NCI-H446 treated with DMSO at 0.1 percent for 48 hours (cell line): ENCODE data around the gene HHAT.

ENCODE experiments used
- DNase-seq: peaks from one replicate; lab custom pipeline; 2025; lab: John Stamatoyannopoulos, UW

The HHAT gene

DNA sequence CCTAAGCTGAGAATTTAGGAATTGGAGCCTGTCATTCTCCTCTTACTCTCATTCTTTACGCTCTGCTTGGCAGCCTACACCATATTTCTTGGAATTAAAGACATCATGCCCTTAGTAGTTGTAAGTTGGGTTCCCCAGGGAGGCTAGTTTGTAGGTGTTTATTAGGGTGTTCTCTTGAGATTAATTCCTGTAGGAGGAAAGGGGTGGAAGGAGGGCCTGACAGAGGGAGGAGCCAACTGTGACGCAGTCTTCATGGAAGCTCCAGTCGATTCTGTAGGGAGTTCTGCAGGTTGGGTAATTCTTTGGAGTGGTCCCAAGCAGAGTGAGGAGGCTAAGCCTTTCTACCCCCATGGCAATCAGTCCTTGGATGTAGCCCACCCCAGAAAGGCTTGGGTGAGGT, 111.4 kb downstream of the HHAT start:
- DNase-seq = no peak

DNA sequence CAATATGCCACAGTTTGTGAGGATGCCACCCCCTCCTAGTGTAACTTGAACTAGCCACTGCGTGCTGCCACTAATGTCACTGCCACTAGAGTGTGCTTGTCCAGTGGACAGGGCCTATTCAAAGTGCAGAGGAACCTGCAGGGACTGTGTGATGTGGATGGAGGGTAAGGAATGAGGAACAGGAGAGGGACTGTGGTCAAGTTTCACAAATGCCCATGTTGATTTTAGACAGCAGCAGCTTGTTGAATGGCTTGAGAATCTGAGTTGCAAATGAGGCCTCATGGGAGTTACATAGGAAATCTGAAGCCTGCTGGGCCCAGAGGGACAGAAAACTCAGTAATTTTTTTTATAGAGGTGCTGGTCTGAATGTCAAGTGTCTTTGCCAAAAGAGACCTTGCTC, 112.3 kb downstream of the HHAT start:
- no peak for DNase-seq

DNA sequence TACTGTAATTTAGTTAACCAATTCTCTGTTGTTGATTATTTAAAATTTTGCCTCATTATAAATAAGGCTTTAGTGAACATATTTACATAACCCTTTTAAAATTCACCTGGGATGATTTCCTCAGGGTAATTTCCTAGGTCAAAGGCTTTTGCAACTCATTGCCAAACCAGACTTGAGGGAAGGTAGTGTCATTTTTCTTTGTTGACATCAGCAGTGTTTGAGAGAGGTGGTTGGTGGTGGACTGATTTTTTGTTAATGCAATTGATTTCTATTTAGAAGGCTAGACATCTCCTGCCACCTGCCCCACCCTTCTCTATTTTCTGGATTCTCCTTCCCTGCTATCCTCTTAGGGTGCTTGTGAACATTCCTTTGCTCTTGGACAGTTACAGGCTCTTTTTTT, 116.8 kb downstream of the HHAT start:
- DNase-seq = no peak

DNA sequence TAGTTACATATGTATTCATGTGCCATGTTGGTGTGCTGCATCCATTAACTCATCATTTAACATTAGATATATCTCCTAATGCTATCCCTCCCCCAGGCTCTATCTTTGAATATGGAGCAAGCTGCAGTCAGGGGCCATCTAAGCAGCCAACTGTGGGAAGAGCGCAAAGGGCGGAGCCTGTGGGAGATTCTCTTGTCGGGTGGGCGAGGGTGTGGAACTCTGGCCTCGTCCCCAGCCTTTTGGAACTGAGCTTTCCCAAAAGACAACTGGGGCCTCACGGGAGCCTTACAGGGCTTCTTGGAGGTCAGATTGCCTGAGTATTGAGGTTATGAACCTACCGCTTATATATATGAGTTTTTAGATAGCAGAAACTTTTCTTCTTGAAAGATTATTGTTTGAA, 117.2 kb downstream of the HHAT start:
- no peak for DNase-seq

DNA sequence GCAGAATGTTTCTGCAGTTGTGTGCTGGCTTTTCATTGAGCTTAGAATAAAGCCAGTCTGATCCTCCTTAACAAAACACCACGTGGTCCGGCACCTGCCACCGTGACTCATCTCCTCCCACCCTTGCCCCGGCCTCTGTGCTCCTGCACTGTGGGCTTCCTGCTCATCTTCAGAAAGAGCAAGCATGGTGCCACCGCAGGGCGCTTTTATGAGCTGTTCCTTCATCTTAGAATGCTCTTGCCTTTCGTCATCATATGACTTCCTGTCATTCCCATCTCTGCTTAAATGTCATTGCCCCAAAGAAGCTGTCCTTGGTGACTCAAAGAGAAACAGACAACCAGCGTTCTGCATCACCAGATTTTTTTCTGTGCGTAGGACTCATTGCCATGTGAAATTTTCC, 117.8 kb downstream of the HHAT start:
- DNase-seq = no peak

DNA sequence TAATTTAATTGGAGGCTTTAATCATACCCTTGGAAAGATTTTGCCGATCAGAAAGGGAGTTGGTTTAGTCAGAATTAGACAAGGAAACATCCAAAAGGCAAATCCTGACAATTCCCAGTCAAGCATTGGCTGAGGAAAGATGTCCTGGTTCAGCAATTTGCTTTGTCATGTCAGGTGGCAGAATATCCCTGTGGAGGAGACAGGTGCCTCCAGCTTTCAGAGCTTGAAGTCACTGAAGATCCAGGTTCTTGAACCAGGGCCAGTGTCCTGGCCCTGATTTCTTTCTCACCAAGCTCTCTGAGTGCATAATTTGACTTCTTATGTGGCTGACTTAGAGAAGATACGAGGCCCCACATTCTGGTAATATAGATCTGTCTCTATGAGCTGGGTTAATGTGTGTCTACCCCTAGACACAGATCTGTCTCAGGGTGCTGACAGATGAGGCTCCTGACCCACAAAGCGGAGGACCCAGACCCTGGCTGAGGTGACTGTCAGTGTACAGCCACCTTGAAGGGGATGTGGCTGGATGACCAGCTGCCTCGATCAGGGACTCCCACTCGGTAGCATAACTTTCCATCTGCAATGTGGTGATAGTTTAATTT, 118.9 kb downstream of the HHAT start:
- DNase-seq = no peak

DNA sequence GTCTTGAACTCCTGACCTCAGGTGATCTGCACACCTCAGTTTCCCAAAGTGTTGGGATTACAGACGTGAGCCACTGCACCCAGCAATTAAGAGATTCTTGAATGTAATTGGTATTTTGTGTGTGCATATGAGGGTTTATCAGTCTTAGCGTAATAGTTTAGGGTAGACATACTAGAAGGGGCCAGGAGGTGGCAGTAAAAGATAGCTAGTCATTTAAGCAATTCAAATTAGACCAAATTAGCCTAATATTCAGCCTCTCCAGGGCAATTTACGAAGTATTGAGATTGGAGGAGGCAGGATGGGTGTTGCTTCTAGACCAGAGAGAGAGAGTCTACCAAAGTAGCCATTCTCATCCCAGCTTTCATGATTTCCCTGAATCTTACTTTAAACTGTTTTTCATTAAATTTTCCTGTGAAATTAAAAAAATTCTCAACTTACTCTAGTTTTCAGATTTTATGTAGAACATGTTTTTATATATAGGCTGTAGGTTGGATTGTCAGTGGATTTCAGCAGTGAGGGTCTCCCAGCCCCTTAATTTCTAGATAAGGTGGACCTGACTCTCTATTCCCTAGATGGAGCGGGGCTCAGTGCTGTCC, 119.7 kb downstream of the HHAT start:
- peak; percentile 42 for DNase-seq

DNA sequence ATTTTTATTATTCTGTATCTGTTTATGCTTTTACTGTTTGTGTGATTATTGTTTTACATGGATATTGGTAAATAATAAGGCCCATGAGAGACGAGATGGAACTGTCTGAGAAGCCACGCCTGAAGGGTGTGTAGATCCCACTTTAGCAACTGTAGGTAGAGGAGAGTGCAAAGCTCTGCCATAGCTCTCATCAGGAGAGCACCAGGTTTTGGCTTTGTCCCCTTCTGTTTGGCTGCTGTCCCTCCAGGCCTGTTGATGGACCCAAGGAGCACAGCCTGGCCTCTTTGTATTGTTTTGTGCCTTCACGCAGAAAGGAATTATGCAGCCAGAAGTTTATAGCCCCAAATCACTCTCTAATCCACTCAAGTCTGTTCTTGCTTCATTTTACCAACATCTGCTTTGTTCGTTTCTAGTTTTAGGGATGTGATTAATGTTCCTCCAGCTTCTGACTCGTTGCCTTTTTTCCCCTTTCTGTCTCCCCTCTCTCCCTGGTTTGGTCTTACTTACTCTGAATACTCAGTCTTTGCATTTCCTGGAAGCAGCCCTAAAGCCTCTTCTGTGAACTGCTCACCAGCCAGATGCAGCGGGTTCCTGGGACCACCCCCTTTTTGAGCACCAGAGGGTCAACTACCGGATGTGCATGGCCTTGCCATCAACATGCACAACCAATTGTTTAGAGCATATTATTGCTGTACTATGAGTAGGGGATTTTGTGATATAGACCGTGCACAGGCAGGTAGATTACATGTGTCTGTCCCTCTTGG, 127.3 kb downstream of the HHAT start:
- DNase-seq = no peak

DNA sequence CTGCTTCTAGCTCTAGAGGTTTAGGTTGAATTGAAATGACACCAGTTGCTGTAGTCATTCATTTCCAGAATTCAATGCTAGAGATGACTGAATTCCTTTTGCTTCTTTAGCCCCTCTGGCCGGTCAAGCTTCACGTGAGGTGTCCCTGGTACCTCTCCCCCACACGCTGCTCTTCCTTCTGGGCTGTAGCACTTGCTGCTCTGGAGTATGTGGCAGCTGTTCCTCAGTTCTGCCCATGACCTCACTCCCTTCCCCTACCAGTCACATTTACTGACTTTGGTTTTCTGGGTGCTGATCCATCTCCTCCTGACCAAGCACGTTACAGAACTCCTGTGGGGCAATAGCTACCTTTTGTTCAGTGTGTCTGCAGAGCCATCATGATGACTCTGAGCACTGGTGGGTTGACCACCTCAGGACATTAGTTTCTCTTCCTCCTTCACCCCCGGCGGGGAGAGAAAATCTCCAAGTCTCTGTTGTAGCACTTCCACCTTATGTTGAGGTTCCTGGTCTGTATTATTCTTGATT, 128.1 kb downstream of the HHAT start:
- DNase-seq = no peak

DNA sequence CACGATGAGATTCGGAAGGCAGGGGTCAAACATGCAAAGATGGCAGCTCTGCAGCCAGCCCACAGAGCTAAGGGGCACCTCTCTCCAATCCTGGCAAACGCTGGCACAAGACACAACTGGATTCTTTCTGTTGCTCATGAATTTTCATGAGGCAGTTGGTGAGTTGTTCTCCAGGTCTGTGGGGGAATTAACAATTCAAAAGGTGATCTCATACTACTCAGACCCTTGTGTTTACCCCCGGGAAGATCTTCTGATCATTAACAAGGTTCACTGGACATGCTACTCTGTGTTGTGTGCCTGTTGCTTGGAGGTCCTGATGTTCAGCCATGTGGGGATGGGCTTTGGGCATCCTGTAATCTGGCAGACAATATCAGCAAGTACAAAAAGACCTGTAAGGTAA, 128.9 kb downstream of the HHAT start:
- no peak for DNase-seq

DNA sequence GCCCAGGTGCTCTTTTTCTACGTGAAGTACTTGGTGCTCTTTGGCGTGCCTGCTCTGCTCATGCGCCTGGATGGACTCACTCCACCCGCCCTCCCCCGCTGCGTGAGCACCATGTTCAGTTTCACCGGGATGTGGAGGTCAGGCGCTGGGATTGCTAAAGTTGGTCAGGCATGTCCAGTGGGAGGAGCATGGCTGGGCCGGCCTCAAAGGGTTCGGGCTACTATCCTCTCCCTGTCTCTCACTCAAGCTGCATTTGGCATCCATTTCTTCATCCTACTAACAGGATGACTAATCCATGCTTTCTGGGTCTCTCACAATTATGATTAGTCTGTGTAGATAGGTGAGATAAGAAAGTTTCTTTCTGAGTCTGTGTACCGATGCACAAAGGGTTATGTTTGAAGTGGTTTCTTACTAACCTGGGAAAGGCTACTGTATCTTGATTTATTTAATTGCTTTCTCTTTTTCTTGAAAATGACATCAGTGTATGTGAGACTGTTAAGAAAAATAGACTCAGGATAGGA, 135.9 kb downstream of the HHAT start:
- no peak for DNase-seq

DNA sequence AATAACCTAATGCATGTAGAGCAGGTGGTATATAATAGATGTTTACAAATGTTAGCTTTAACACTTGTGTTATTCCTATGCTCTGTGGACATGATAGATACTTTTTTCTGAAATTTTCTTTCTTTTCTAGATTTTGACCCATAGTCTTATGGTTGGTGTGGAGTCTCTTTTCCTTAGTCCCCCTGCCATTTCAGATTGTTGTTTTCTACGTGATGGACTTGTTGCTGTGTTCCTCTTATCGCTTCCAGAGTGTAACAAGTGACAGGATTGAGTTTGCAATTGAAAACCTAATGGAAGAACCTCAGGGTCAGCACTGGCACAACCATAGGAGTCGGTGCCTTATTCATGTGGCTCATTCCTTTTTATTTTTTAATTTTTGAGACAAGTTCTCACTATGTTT, 136.4 kb downstream of the HHAT start:
- DNase-seq = no peak

DNA sequence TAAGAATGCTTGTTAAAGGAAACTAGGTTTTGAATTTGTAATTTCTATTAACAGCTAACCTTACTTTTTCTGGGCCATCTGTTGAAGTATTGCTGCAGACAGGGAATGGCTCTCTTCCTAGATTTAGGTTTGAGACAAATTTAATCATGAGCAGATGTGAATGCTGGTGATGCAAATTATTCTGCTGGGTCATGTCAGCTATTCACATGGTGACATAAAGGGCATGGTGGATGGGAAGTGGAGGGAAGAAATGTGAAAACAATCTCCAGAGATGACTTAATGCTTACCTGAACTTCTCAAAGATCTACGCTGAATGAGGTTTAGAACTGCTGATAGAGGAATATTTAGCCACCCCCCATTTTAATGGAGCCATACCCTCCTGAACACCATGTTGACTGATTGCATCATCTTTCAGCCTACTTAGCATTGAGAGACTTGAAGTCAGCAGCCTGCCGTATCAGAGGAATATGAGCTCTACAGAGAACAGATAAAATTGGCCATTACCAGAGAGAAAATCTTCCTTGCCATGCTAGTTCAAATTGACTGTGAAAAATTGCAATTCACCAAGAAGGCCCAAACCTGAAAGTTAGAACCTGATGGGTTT, 138.8 kb downstream of the HHAT start:
- no peak for DNase-seq

DNA sequence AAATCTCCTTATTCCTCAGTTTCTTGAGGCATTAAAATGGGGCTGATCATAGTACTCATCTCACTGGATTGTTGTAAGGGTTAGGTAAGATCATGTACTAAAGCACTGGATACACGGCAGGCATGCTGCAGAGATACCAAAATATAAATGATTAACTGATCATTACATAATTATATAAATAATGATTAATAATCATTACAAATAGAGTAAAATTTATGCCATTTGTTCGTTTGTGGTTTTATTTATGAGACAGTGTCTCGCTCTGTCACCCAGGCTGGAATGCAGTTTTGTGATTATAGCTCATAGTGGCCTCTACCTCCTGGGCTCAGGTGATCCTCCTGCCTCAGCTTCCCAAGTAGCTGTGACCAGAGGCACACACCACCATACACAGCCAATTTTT, 140.7 kb downstream of the HHAT start:
- DNase-seq = no peak

DNA sequence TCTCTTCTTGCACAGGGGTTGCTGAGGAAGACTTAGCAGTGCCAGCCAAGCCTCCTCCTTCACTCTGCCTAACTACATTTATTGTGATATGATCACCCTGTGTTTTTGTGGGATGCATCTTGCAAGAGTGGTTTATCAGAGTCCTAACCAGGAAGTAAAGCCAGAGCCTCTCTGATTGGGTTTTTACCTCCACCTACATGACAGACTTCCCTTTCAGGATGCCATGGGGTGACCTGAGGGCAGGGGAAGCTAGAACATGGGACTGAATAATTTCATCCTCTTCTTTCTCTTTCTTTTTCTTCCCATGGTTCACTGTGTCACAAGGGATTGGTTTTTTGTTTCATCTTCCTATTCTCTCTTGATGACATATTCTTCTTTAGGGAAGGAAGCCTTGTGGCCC, 146.6 kb downstream of the HHAT start:
- no peak for DNase-seq

DNA sequence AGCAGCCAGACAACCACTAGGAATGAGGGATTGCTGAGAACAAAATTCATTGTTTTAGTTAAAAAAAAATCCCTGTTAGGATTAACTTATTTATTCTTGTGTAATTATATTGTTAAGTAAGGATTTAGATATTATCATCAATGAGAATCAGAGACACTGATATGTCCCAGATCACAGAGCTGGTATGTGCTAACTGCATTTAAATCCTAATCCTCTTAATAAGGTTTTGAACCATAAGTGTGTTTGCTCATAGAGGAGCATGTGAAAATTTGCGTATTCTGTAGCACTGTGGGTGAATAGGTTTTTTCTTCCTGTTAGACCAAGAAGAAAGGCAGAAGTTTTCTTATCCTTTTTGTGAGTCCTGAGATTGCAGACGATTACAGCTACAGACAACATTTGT, 147.1 kb downstream of the HHAT start:
- no peak for DNase-seq

DNA sequence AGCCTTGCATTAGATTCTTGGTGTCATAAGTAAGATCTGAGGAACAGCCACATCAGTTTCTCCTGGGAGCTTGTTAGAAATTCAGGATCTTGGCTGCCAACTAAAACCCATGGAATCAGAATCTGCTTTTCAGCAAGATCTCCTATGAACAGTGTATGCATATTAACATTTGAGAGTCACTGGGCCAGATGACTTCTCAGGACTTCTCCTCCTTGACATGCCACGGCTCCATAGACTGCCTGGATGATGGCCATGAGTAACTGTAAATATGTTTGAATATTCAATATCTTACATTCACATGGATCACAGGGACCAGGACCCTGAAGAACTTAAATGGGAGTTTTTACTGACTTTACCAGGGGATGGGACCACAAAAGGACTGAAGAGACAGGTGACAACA, 148.0 kb downstream of the HHAT start:
- no peak for DNase-seq

DNA sequence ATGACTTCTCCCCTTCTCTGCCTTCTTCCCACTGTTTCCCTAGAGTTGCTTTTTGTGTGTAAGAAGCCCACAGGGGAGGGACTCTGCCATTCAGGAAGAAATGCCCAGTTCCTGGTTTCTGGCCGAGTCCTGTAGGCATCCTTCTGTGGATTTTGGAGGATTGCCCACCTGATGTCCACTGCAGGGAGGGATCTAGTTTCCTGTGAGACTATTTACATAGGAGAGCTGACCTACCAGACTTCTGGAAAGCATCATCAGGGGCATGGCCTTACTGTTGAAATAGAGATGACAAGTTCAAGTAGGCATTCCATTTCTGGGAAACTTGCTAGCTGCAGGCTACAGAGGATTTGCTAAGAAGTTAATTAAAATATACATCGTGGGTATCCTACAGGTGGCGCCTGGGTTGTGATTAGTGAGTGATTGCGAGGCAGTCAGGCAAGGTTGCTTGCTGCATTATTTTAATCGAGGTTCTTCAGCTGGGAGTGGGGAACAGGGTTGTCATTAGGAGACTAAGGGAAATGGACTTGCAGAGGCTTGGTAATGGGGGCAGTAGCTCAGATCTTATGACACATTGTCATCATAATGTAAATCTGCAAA, 148.7 kb downstream of the HHAT start:
- DNase-seq = no peak

DNA sequence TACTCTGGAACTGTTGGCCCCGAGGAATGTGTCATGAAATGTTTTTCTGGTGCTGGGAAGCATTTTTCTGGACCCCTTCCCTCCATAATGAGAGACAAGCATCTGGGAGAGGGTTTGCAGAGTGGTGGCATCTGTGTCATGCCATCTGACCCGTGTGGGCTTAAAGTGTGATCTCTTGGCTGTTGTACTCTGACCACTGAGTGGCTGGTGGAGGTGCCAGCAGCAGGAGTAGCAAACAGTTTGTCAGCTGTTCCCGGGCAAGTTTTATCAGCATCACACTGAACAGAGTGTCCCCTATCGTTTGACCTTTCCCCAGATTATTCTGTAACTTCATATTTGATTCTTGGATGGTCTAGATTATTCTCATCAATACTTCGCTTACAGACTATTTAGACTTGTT, 150.1 kb downstream of the HHAT start:
- DNase-seq = no peak

DNA sequence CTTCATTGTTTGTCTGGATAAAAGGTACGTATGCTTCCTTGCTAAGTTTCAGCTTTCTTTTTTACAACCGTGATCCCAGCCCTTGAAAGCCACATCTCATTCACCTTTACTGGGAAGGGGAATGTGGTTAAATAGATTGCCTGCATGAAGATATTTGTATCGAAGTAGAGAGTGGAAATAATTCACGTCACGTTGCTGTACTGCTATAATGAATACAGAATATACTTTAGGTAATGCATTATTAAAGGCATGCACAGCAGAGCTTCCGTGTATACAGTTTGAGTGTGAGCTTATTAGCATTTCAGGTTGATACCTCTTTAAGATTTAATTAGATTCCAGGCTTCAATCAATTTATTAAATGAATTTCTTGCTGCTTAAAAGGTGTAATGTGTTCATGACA, 153.8 kb downstream of the HHAT start:
- no peak for DNase-seq

DNA sequence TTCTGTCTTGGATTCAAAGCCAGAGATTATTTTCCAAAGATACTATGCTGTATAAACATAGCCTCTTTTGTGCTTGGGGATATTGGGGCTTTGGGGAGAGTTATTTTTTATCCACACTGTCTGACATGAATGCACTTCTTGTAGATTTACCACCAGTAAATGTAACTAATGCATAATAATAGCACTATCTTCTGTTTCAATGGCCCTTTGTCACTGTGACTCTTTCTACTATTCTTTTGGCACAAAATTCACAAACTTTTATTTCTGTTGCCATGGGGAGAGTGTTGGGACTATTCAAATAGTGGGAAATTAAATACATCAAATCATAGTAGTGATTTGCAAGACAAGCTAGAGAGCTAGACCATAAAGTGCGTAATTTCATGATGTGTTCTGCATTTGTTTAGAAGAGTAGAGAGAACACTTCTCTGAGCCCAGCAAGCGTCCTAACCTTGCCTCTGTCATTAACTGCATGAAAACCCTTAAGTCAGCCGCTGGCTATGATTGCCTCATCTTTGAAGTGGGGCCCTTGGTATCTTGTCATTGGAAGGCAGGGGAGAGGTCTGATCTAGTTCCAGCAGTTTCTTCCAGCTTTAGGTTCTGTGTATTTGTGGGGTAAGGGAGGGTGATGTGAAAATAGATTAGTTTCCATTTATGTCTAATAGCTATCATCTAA, 154.4 kb downstream of the HHAT start:
- DNase-seq = no peak

DNA sequence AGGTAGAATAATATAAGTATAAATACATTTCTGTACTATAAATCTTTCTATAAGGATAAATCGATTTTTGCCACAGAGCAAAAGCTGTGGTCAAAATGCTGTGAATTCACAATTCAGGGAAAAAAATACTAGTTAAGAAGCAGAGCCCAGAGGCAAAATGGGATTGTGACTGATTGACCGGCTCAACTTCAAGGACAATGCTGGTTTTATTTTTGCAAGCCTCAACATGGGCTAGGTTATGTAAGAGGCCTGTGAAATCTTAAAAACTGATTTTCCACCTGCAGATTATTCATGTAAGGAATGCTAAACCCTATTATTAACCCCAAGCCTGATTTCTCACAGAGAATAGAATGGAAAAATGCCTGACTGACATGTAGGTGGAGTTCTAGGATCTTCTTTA, 155.1 kb downstream of the HHAT start:
- no peak for DNase-seq
